Pericardium fibroblast (primary cell): ENCODE measurements around the gene MED12. TPM values are rescaled to one million over a fixed set of nuclear protein-coding genes. Genes with fewer than 3 reads are reported as not detected.

Experiments
- total RNA-seq: library from RNA; depleted of rRNA; stranded (reverse); fragments of >200 nt; gene quantifications from 2 replicates; pipeline ENCODE4 v1.2.3, GENCODE V29; 2015

Gene MED12
- total RNA-seq = 14.5 and 39.3 TPM in 2 replicates

GRCh38 chrX:71118032-71118984, at the start of gene MED12:
Gene MED12 (plus strand): TSS chrX:71118596. CDS start chrX:71118755, 159 bp downstream.

DNA sequence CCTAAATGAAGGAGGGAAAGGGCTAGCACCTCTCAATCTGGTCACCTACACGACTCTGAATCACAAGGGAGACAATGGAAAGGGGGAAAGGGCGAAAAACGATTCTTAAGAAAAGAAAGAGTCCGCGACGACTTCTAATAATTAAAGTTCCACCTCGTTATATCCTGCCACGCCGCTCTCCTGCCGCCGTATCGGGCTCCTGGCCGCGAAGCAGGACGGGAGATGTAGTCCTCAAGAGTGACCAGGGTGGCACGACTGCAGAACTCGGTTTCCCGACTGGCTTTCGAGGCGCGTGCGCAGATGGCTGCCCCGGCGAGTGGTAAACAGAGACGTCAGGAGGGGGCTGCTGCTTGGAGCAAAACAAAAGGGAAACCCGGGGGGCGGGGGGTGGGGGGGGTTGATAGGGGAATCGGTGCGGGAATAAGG, 22.8 kb upstream of the MED12 start, which contains the start of gene FOXO4:
Gene FOXO4, plus strand, starts transcription at position 297 of the 426 bp plus-strand sequence. CDS start 678 bp downstream, outside the sequence.

DNA sequence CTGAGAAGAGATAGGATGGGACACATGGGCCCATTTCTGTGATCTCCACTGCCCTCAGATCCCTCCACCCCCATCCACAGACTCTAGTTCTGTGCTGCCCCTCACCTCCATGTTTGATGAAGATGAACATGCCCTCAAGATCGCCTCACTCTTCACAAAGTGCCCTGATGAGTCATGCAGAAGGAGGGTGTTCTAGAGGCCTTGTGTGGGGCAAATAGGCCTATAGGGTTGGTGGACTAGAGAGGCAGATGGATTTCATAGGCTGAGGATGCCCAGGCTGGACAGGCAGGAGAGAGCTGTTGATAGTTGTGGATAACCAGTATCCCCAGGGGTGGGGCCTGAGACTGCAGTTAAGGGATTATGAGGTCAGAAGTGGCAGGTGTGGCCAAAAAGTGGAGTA, 12.0 kb upstream of the MED12 start, which contains the start of gene CXorf65:
Gene CXorf65, minus strand, starts transcription at position 314 of the 400 bp plus-strand sequence. Its CDS starts 184 bp downstream, at position 130.

GRCh38 chrX:71111141-71111843, 7.1 kb upstream of the MED12 start, which contains the start of gene IL2RG:
Gene IL2RG (minus strand): TSS chrX:71111577. CDS start chrX:71111539, 38 bp downstream.

DNA sequence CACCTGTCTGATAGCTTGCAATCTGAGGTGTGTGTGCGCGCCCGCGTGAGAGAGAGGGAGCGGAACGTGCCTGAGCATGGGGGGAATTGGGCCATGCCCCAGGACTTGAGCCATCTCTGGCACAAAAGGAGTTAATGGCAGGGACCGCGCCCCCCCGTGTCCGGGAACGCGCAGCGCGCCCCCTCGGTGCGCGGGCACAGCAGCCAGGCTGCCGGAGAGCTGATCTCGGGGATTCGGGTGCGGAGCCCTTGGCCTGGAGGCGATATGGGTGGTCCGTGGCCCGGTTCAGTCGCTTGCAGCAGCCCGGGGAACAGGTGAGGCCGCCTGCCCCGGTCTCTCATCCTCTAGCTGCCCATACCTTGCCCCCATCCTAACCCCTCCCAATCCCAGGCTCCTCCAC, 26.3 kb downstream of the MED12 start, which contains the start of gene NLGN3:
Gene NLGN3, plus strand, starts transcription at position 191 of the 400 bp plus-strand sequence. CDS start 2,909 bp downstream, outside the sequence.

Other genes with a start within 250 kb of the MED12 start
- gene TEX11, start 209.9 kb upstream of the MED12 start, total RNA-seq = not detected in 2 replicates
- not detected in 2 replicates for gene SLC7A3, start 187.5 kb upstream of the MED12 start, total RNA-seq
- 46.2 and 56.9 TPM in 2 replicates for gene SNX12, start 50.3 kb upstream of the MED12 start, total RNA-seq
- gene FOXO4, start 22.7 kb upstream of the MED12 start, total RNA-seq = 2.7 and 4.1 TPM in 2 replicates
- not detected in 2 replicates for gene CXorf65, start 11.9 kb upstream of the MED12 start, total RNA-seq
- not detected in 2 replicates for gene IL2RG, start 7.0 kb upstream of the MED12 start, total RNA-seq
- gene NLGN3, start 26.2 kb downstream of the MED12 start, total RNA-seq = 0.23 and 1.6 TPM in 2 replicates
- gene GJB1, start 104.6 kb downstream of the MED12 start, total RNA-seq = not detected in 2 replicates
- 16.3 and 19.0 TPM in 2 replicates for gene ZMYM3, start 135.5 kb downstream of the MED12 start, total RNA-seq
- gene NONO, start 165.0 kb downstream of the MED12 start, total RNA-seq = 225 and 251 TPM in 2 replicates
- 0.23 and 2.0 TPM in 2 replicates for gene ITGB1BP2, start 183.2 kb downstream of the MED12 start, total RNA-seq
- 11.0 and 14.2 TPM in 2 replicates for gene TAF1, start 247.8 kb downstream of the MED12 start, total RNA-seq